ENCODE results near the gene ZNF689.

Gene ZNF689

GRCh38 chr16:30566531-30566930, 43.7 kb downstream of the ZNF689 start:
- no peaks in the 10 kb centered on the region for H3K36me3 ChIP-seq
- H3K27ac ChIP-seq, result peak overlapping the region; percentile 72
- H3K4me3 ChIP-seq (ENCODE audit: low read depth, low read length), result no peak overlapping the region
- H3K27me3 ChIP-seq (ENCODE audit: insufficient read depth, low read depth, severe bottlenecking), result no peaks in the 10 kb centered on the region
- DNase-seq, result no peak
- H3K9me3 ChIP-seq (ENCODE audit: severe bottlenecking), result peaks cover under 1% of the 10 kb centered on the region
- no peak for TF ChIP-seq CTCF (IDR thresholded peaks at IDR 0.05; ENCODE audit: low read depth, low read length)

GRCh38 chr16:30565984-30566383, 44.2 kb downstream of the ZNF689 start:
- TF ChIP-seq CTCF (IDR thresholded peaks at IDR 0.05; ENCODE audit: low read depth, low read length), result no peak
- H3K27ac ChIP-seq, result peak overlapping the region; percentile 72
- H3K27me3 ChIP-seq (ENCODE audit: insufficient read depth, low read depth, severe bottlenecking), result no peaks in the 10 kb centered on the region
- H3K36me3 ChIP-seq, result no peaks in the 10 kb centered on the region
- DNase-seq, result no peak
- H3K9me3 ChIP-seq (ENCODE audit: severe bottlenecking), result peaks cover 4% of the 10 kb centered on the region
- H3K4me3 ChIP-seq (ENCODE audit: low read depth, low read length), result 0 out of 2 replicates have a peak overlapping the region, but pooled peaks have one; percentile 15

- H3K4me3 ChIP-seq (ENCODE audit: low read depth, low read length), result 0 out of 2 replicates have a peak overlapping the region, but pooled peaks have one; percentile 15
- no peaks in the 10 kb centered on the region for H3K27me3 ChIP-seq (ENCODE audit: insufficient read depth, low read depth, severe bottlenecking)
- TF ChIP-seq CTCF (IDR thresholded peaks at IDR 0.05; ENCODE audit: low read depth, low read length), result no peak
- peaks cover 4% of the 10 kb centered on the region for H3K9me3 ChIP-seq (ENCODE audit: severe bottlenecking)
- DNase-seq, result peak; percentile 82
- no peaks in the 10 kb centered on the region for H3K36me3 ChIP-seq
- H3K27ac ChIP-seq, result peak overlapping the region; percentile 72
Measured at GRCh38 chr16:30565526-30565925, 44.7 kb downstream of the ZNF689 start.

GRCh38 chr16:30562021-30562420, 48.2 kb downstream of the ZNF689 start:
- peaks cover 4% of the 10 kb centered on the region for H3K9me3 ChIP-seq (ENCODE audit: severe bottlenecking)
- no peak for TF ChIP-seq CTCF (IDR thresholded peaks at IDR 0.05; ENCODE audit: low read depth, low read length)
- no peaks in the 10 kb centered on the region for H3K36me3 ChIP-seq
- H3K27ac ChIP-seq, result no peak overlapping the region
- no peaks in the 10 kb centered on the region for H3K27me3 ChIP-seq (ENCODE audit: insufficient read depth, low read depth, severe bottlenecking)
- H3K4me3 ChIP-seq (ENCODE audit: low read depth, low read length), result no peak overlapping the region
- no peak for DNase-seq

GRCh38 chr16:30561089-30561816, 48.9 kb downstream of the ZNF689 start:
- Histone ChIP-seq H3K36me3 (no peaks in the 10 kb centered on the region), H3K4me3 (ENCODE audit: low read depth, low read length) (no peak overlapping the region), H3K27ac (no peak overlapping the region), H3K9me3 (ENCODE audit: severe bottlenecking) (peaks cover 4% of the 10 kb centered on the region), H3K27me3 (ENCODE audit: insufficient read depth, low read depth, severe bottlenecking) (no peaks in the 10 kb centered on the region)
- no peak for DNase-seq
- no peak for TF ChIP-seq CTCF (IDR thresholded peaks at IDR 0.05; ENCODE audit: low read depth, low read length)

GRCh38 chr16:30559690-30560089, 50.5 kb downstream of the ZNF689 start:
- no peak for DNase-seq
- no peak for TF ChIP-seq CTCF (IDR thresholded peaks at IDR 0.05; ENCODE audit: low read depth, low read length)

More at GRCh38 chr16:30559690-30560089, 50.5 kb downstream of the ZNF689 start:
- Histone ChIP-seq H3K27me3 (ENCODE audit: insufficient read depth, low read depth, severe bottlenecking) (no peaks in the 10 kb centered on the region), H3K27ac (peak overlapping the region; percentile 90), H3K9me3 (ENCODE audit: severe bottlenecking) (peaks cover 4% of the 10 kb centered on the region), H3K36me3 (peaks cover 5% of the 10 kb centered on the region), H3K4me3 (ENCODE audit: low read depth, low read length) (no peak overlapping the region)
